Retinal pigment epithelial cell (primary cell): ENCODE results near the gene NINJ2.

Experiments
- DNase-seq: peaks from one replicate; pipeline ENCODE4 v3.0.0-alpha.2; 2010; ENCODE audit warnings: low read depth
- H3K4me3 ChIP-seq: 2 replicates; pipeline ENCODE4 v1.5.1; 2011; ENCODE audit warnings: mild to moderate bottlenecking, low read length, control low read depth, moderate library complexity
- CTCF ChIP-seq: conservative IDR thresholded peaks from 2 replicates; pipeline ENCODE4 v1.5.1; 2011; ENCODE audit warnings: low read depth, low read length, control low read depth, inconsistent platforms

Gene NINJ2

DNA sequence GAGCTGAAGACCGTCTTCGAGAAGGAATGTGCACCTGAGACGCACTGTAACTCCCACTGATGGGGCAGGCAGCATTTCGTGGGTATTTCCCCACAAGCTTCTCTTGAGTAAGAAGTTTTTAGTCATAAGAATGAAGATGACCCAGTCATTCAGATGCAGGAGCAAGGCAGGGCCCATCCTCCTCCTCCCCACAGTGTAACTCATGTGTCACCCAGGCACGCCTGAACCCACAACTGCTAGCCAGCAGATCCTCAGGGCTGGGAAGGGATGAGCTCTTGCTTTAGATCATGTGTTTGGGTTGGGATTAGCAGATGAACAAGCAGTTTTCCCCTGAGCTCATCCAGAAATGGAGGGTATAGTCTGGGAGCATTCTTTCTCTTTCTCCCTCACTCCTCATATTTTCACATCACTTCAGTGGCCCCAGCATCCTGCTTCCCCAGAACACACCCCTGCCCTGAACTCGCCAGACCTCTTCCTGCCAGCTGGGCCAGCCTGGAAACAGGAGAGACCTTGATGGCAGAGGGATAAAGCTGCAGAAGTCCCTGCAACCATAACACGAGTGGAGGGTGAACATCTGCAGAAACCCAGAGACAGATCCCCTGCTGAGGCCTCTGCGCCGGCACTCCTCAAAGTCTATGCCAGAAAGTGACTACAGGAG lies 130.2 kb downstream of the NINJ2 start:
- no peak overlapping the region for H3K4me3 ChIP-seq
- DNase-seq, result no peak
- TF ChIP-seq CTCF, result no peak

DNA sequence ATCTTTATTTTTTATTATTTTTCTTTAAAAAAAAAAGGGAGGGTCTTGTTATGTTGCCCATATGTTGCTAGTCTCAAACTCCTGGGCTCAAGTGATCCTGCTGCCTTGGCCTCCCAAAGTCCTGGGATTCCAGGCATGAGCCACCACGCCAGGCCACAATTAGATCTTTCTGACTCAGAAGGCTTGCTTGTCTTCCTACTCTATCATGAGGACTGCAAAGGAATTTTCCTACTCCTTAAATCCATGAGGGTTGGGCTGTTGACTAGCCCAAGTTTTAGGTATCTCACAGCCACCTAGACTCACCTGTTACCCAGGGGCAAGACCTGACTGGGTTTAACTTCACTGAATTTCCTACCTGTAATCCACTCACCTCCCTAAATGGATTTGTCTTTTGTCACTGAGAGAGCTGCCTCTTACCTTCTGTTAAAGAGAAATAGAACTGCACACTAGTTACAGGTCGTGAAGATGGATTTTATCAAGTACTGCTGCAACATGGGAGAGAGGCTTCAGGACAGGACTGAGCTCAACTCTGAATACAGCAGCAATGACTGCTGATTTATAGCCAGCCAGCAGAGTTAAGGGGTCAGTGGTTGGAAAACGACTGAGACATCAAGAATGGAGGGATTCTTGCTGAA lies 131.2 kb downstream of the NINJ2 start:
- no peak overlapping the region for H3K4me3 ChIP-seq
- TF ChIP-seq CTCF, result no peak
- DNase-seq, result no peak

GRCh38 chr12:530821-531220 lies 132.4 kb downstream of the NINJ2 start:
- no peak for TF ChIP-seq CTCF
- no peak for DNase-seq
- H3K4me3 ChIP-seq, result no peak overlapping the region

GRCh38 chr12:530308-530707 lies 132.9 kb downstream of the NINJ2 start:
- DNase-seq, result peak; percentile 93
- no peak overlapping the region for H3K4me3 ChIP-seq
- TF ChIP-seq CTCF, result no peak

DNA sequence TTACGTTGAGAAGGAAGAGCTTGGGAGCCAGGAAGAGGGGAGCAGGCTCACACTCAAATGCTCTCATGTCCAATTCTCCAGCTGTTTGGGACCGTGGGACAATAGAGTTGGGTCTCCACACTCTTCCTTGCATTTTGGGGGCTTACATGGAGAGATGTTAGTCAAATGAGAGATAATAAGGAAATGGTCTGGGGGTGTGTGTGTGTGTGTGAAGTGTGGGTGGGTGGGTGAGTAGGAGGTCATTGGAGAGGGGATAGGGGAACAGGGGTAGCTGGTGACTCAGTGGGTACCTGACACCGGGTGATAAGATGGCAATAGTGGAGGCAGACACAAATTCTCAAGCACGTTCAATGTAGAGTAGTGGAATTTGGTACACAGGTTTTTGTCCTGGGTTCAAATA lies 135.5 kb downstream of the NINJ2 start:
- H3K4me3 ChIP-seq, result no peak overlapping the region
- no peak for TF ChIP-seq CTCF
- DNase-seq, result no peak

DNA sequence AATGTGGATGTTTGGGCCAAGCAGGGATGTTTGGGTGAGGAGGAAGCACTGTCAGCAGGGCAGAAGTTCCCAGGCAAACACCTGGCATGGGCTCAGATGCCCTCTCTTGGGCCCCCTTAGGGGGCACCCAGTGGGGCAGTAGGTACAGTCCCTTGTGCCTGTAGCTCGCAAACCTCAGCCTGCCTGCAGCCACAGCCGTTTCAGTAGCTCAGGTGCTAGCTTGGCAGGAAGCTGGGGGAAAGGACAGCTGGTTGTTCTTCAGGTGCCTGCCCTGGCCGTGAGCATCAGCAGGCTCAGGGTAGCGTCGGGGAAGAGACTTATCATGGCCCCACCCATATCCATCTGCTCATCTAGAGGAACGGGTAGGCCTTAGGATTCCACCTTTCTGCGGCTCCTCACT lies 136.0 kb downstream of the NINJ2 start:
- TF ChIP-seq CTCF, result no peak
- DNase-seq, result no peak
- no peak overlapping the region for H3K4me3 ChIP-seq

- no peak overlapping the region for H3K4me3 ChIP-seq
- no peak for TF ChIP-seq CTCF
- no peak for DNase-seq
Measured at GRCh38 chr12:526089-526488, 137.2 kb downstream of the NINJ2 start.
